ENCODE results near the gene EPSTI1. TPM values are rescaled to one million over a fixed set of nuclear protein-coding genes. Genes with fewer than 3 reads are reported as not detected.

Gene EPSTI1
- total RNA-seq, 4 donors from 2014 or later: 1.1 to 10.2 (median 5.8) TPM

- intact Hi-C loops (cut with DNase I): no loop called here
- no peaks in the 10 kb centered on the region for H3K9me3 ChIP-seq
- no peaks in the 10 kb centered on the region for H3K4me1 ChIP-seq
- DNase-seq: no peak
- no peaks in the 10 kb centered on the region for H3K27me3 ChIP-seq
- 91 to 95% methylated on average over 3 of the region's 3 CpGs for WGBS, 2 donors
- TF ChIP-seq CTCF (IDR thresholded peaks at IDR 0.05) (no peak), POLR2A (IDR thresholded peaks at IDR 0.05) (no peak)
- no peak overlapping the region for H3K4me3 ChIP-seq
- H3K27ac ChIP-seq: no peak overlapping the region
- peaks cover 0 to 26% (median 0%) of the 10 kb centered on the region in 3 donors for H3K36me3 ChIP-seq
Measured at GRCh38 chr13:43033038-43033437, 41.0 kb upstream of the EPSTI1 start.

GRCh38 chr13:43031881-43032280 lies 39.8 kb upstream of the EPSTI1 start:
- Histone ChIP-seq H3K36me3 (peaks cover 0 to 31% (median 0%) of the 10 kb centered on the region in 3 donors), H3K27me3 (no peaks in the 10 kb centered on the region), H3K4me3 (no peak overlapping the region), H3K9me3 (no peaks in the 10 kb centered on the region), H3K27ac (no peak overlapping the region), H3K4me1 (peaks cover 0 to 4% (median 0%) of the 10 kb centered on the region in 3 donors)
- TF ChIP-seq CTCF (IDR thresholded peaks at IDR 0.05): no peak
- no peak for TF ChIP-seq POLR2A (IDR thresholded peaks at IDR 0.05)
- intact Hi-C loops (cut with DNase I): no loop called here
- 69 to 89% methylated on average over 4 of the region's 4 CpGs for WGBS, 2 donors
- no peak for DNase-seq

GRCh38 chr13:43030548-43030947 lies 38.5 kb upstream of the EPSTI1 start:
- H3K9me3 ChIP-seq: no peaks in the 10 kb centered on the region
- no peak for DNase-seq
- no peaks in the 10 kb centered on the region for H3K27me3 ChIP-seq
- peaks cover 0 to 18% (median 4%) of the 10 kb centered on the region in 3 donors for H3K4me1 ChIP-seq
- no peak overlapping the region for H3K27ac ChIP-seq
- peaks cover 0 to 23% (median 0%) of the 10 kb centered on the region in 3 donors for H3K36me3 ChIP-seq
- 84 to 85% methylated on average over 4 of the region's 4 CpGs for WGBS, 2 donors
- no peak for TF ChIP-seq CTCF (IDR thresholded peaks at IDR 0.05)
- no peak for TF ChIP-seq POLR2A (IDR thresholded peaks at IDR 0.05)
- intact Hi-C loops (cut with DNase I): no loop called here
- no peak overlapping the region for H3K4me3 ChIP-seq

GRCh38 chr13:43026262-43026661 lies 34.2 kb upstream of the EPSTI1 start:
- H3K27me3 ChIP-seq: no peaks in the 10 kb centered on the region
- no peak overlapping the region for H3K27ac ChIP-seq
- peaks cover 0 to 9% (median 0%) of the 10 kb centered on the region in 3 donors for H3K36me3 ChIP-seq
- DNase-seq: no peak
- 42 to 67% methylated on average over 2 of the region's 2 CpGs for WGBS, 2 donors
- H3K4me1 ChIP-seq: peaks cover 0 to 44% (median 12%) of the 10 kb centered on the region in 3 donors
- TF ChIP-seq POLR2A (IDR thresholded peaks at IDR 0.05) (no peak), CTCF (IDR thresholded peaks at IDR 0.05) (no peak)
- no peak overlapping the region for H3K4me3 ChIP-seq
- H3K9me3 ChIP-seq: no peaks in the 10 kb centered on the region
- intact Hi-C loops (cut with DNase I): no loop called here

- H3K4me3 ChIP-seq: peak within 1 kb of the TSS; percentile 44 to 83 (median 68)
- intact Hi-C loops (cut with DNase I): no loop called here
- H3K27ac ChIP-seq: peak within 1 kb of the TSS; percentile 81 to 92 (median 86)
- 7 to 8% methylated on average over 17 to 26 of the region's 48 CpGs for WGBS, 2 donors
- H3K4me1 ChIP-seq: peaks cover 0 to 44% (median 12%) of the 10 kb centered on the region in 3 donors
- peak in 2 of 4 donors; percentile 17 to 30 for TF ChIP-seq POLR2A (IDR thresholded peaks at IDR 0.05)
- peak in 2 of 6 experiments; percentile 8 to 18 for TF ChIP-seq CTCF (IDR thresholded peaks at IDR 0.05)
- DNase-seq: peak; percentile 27
- peaks cover 0 to 9% (median 0%) of the 10 kb centered on the region in 3 donors for H3K36me3 ChIP-seq
- H3K9me3 ChIP-seq: no peaks in the 10 kb centered on the region
- H3K27me3 ChIP-seq: no peaks in the 10 kb centered on the region
Measured at GRCh38 chr13:43023289-43023963, 31.4 kb upstream of the EPSTI1 start, which contains the start of gene DNAJC15. Gene DNAJC15, plus strand, starts transcription at chr13:43023586. Its CDS starts 41 bp downstream, at chr13:43023627.

Measured in esophagus squamous epithelium (tissue), 5 donors.